Measurements from ENCODE around the gene FAM20B. TPM values are rescaled to one million over a fixed set of nuclear protein-coding genes. Genes with fewer than 3 reads are reported as not detected.
A peak's percentile ranks its signal among the peaks of the same experiment; 100 is the strongest.

FAM20B gene
- total and polyA plus RNA-seq, 2 of the 13 experiments (the other 11 are each of a cell fraction or from before 2014, with no cell fraction given) = 13.8 to 26.9 TPM

DNA sequence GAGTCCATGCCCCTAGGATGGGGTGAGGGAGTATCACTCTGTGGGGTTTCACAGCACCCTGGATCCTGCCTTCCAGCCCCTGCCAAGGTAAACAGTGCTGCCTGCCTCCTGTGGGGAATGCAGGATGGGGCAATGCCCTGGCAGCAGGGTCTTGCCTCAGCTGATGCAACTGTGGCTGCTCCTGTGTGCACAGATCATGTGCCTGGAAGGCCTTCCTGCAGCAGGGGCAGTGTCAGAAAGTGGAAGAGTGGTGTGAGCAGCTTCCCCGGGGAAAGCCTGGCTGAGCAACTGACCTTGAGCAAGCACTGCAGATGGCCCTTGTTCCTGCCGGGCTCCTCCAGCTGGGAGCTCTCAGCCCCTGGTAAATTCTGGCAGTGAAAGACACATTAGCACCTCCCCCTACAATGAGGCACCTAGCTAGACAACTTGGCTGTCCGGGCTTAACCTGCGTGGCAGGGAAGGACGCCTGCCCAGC lies 66.0 kb downstream of the FAM20B start (continued):
- TF ChIP-seq TCF7 (IDR thresholded peaks at IDR 0.05; ENCODE audit: low read depth) (no peak), PHF5A (CRISPR knock-in tag; IDR thresholded peaks at IDR 0.05; ENCODE audit: low read depth, unreplicated experiment) (no peak), SP140L (CRISPR knock-in tag; IDR thresholded peaks at IDR 0.05; ENCODE audit: borderline replicate concordance) (no peak), MBD4 (IDR thresholded peaks at IDR 0.05; ENCODE audit: borderline replicate concordance, low read length) (no peak), ZFP36 (IDR thresholded peaks at IDR 0.05; ENCODE audit: borderline replicate concordance, low read depth, low read length, partially characterized antibody) (no peak), ZNF740 (CRISPR knock-in tag; IDR thresholded peaks at IDR 0.05) (no peak), ZBTB7B (CRISPR knock-in tag; IDR thresholded peaks at IDR 0.05) (no peak), NR3C1 (CRISPR knock-in tag; IDR thresholded peaks at IDR 0.05) (no peak), MEIS1 (CRISPR knock-in tag; IDR thresholded peaks at IDR 0.05; ENCODE audit: borderline replicate concordance) (no peak), ZNF20 (CRISPR knock-in tag; IDR thresholded peaks at IDR 0.05) (no peak), ZNF703 (CRISPR knock-in tag; IDR thresholded peaks at IDR 0.05; ENCODE audit: borderline replicate concordance) (no peak), MYNN (CRISPR knock-in tag; IDR thresholded peaks at IDR 0.05; ENCODE audit: low read depth) (no peak)
- TF ChIP-seq, protein P1, sequence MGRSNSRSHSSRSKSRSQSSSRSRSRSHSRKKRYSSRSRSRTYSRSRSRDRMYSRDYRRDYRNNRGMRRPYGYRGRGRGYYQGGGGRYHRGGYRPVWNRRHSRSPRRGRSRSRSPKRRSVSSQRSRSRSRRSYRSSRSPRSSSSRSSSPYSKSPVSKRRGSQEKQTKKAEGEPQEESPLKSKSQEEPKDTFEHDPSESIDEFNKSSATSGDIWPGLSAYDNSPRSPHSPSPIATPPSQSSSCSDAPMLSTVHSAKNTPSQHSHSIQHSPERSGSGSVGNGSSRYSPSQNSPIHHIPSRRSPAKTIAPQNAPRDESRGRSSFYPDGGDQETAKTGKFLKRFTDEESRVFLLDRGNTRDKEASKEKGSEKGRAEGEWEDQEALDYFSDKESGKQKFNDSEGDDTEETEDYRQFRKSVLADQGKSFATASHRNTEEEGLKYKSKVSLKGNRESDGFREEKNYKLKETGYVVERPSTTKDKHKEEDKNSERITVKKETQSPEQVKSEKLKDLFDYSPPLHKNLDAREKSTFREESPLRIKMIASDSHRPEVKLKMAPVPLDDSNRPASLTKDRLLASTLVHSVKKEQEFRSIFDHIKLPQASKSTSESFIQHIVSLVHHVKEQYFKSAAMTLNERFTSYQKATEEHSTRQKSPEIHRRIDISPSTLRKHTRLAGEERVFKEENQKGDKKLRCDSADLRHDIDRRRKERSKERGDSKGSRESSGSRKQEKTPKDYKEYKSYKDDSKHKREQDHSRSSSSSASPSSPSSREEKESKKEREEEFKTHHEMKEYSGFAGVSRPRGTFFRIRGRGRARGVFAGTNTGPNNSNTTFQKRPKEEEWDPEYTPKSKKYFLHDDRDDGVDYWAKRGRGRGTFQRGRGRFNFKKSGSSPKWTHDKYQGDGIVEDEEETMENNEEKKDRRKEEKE (IDR thresholded peaks at IDR 0.05) = no peak
- TF ChIP-seq, protein P2, sequence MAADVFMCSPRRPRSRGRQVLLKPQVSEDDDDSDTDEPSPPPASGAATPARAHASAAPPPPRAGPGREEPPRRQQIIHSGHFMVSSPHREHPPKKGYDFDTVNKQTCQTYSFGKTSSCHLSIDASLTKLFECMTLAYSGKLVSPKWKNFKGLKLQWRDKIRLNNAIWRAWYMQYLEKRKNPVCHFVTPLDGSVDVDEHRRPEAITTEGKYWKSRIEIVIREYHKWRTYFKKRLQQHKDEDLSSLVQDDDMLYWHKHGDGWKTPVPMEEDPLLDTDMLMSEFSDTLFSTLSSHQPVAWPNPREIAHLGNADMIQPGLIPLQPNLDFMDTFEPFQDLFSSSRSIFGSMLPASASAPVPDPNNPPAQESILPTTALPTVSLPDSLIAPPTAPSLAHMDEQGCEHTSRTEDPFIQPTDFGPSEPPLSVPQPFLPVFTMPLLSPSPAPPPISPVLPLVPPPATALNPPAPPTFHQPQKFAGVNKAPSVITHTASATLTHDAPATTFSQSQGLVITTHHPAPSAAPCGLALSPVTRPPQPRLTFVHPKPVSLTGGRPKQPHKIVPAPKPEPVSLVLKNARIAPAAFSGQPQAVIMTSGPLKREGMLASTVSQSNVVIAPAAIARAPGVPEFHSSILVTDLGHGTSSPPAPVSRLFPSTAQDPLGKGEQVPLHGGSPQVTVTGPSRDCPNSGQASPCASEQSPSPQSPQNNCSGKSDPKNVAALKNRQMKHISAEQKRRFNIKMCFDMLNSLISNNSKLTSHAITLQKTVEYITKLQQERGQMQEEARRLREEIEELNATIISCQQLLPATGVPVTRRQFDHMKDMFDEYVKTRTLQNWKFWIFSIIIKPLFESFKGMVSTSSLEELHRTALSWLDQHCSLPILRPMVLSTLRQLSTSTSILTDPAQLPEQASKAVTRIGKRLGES (CRISPR knock-in tag; IDR thresholded peaks at IDR 0.05; ENCODE audit: borderline replicate concordance) = no peak; the same call in 1 of the 2 replicates
- TF ChIP-seq, protein P3, sequence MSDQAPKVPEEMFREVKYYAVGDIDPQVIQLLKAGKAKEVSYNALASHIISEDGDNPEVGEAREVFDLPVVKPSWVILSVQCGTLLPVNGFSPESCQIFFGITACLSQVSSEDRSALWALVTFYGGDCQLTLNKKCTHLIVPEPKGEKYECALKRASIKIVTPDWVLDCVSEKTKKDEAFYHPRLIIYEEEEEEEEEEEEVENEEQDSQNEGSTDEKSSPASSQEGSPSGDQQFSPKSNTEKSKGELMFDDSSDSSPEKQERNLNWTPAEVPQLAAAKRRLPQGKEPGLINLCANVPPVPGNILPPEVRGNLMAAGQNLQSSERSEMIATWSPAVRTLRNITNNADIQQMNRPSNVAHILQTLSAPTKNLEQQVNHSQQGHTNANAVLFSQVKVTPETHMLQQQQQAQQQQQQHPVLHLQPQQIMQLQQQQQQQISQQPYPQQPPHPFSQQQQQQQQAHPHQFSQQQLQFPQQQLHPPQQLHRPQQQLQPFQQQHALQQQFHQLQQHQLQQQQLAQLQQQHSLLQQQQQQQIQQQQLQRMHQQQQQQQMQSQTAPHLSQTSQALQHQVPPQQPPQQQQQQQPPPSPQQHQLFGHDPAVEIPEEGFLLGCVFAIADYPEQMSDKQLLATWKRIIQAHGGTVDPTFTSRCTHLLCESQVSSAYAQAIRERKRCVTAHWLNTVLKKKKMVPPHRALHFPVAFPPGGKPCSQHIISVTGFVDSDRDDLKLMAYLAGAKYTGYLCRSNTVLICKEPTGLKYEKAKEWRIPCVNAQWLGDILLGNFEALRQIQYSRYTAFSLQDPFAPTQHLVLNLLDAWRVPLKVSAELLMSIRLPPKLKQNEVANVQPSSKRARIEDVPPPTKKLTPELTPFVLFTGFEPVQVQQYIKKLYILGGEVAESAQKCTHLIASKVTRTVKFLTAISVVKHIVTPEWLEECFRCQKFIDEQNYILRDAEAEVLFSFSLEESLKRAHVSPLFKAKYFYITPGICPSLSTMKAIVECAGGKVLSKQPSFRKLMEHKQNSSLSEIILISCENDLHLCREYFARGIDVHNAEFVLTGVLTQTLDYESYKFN (CRISPR knock-in tag; conservative IDR thresholded peaks at IDR 0.05) = peak; percentile 43
- TF ChIP-seq, protein P4, sequence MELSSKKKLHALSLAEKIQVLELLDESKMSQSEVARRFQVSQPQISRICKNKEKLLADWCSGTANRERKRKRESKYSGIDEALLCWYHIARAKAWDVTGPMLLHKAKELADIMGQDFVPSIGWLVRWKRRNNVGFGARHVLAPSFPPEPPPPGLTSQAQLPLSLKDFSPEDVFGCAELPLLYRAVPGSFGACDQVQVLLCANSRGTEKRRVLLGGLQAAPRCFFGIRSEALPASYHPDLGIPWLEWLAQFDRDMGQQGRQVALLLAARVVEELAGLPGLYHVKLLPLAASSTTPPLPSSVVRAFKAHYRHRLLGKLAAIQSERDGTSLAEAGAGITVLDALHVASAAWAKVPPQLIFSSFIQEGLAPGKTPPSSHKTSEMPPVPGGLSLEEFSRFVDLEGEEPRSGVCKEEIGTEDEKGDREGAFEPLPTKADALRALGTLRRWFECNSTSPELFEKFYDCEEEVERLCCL (CRISPR knock-in tag; IDR thresholded peaks at IDR 0.05; ENCODE audit: borderline replicate concordance) = no peak
